Measurements from ENCODE around the gene CLINT1.

CLINT1 gene

GRCh38 chr5:157735991-157736390 is 123.0 kb downstream of the CLINT1 start:
- no peak for DNase-seq (ENCODE audit: low read depth)
- TF ChIP-seq, protein P1, sequence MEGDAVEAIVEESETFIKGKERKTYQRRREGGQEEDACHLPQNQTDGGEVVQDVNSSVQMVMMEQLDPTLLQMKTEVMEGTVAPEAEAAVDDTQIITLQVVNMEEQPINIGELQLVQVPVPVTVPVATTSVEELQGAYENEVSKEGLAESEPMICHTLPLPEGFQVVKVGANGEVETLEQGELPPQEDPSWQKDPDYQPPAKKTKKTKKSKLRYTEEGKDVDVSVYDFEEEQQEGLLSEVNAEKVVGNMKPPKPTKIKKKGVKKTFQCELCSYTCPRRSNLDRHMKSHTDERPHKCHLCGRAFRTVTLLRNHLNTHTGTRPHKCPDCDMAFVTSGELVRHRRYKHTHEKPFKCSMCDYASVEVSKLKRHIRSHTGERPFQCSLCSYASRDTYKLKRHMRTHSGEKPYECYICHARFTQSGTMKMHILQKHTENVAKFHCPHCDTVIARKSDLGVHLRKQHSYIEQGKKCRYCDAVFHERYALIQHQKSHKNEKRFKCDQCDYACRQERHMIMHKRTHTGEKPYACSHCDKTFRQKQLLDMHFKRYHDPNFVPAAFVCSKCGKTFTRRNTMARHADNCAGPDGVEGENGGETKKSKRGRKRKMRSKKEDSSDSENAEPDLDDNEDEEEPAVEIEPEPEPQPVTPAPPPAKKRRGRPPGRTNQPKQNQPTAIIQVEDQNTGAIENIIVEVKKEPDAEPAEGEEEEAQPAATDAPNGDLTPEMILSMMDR (IDR thresholded peaks at IDR 0.05; ENCODE audit: low read depth, low read length, missing control alignments), result no peak
- H3K4me3 ChIP-seq (ENCODE audit: low read depth, low read length), result no peak overlapping the region
- in situ Hi-C loops (cut with HindIII; ENCODE audit: low sequenced_read_pairs), result no loop called here

Measured in astrocyte of the cerebellum (primary cell).